Vagina (tissue), 2 donors: ENCODE measurements around the gene SIDT1.

Source experiments
- POLR2A ChIP-seq, 2 donors: fragments of 450-650 bp; IDR thresholded peaks; one replicate each; pipeline ENCODE4 v1.6.1; 2017; ENCODE audit warnings: antibody characterized with exemption in 2 of 2, mild to moderate bottlenecking in 2 of 2, moderate library complexity in 2 of 2
- TF ChIP-seq, protein P1 (sequence below), 3 experiments: fragments of 450-650 bp in 2 of 3; fragments of 200-600 bp in 1 of 3; sonication (generic) in 1 of 3; IDR thresholded peaks; one replicate each; pipeline ENCODE4 v1.5.1; 2017 to 2019; ENCODE audit warnings: antibody characterized with exemption in 3 of 3, mild to moderate bottlenecking in 2 of 3, moderate library complexity in 2 of 3

- TF ChIP-seq, protein P1, sequence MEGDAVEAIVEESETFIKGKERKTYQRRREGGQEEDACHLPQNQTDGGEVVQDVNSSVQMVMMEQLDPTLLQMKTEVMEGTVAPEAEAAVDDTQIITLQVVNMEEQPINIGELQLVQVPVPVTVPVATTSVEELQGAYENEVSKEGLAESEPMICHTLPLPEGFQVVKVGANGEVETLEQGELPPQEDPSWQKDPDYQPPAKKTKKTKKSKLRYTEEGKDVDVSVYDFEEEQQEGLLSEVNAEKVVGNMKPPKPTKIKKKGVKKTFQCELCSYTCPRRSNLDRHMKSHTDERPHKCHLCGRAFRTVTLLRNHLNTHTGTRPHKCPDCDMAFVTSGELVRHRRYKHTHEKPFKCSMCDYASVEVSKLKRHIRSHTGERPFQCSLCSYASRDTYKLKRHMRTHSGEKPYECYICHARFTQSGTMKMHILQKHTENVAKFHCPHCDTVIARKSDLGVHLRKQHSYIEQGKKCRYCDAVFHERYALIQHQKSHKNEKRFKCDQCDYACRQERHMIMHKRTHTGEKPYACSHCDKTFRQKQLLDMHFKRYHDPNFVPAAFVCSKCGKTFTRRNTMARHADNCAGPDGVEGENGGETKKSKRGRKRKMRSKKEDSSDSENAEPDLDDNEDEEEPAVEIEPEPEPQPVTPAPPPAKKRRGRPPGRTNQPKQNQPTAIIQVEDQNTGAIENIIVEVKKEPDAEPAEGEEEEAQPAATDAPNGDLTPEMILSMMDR (IDR thresholded peaks at IDR 0.05): no peak
- no peak for TF ChIP-seq POLR2A (IDR thresholded peaks at IDR 0.05)
These were observed 68.9 kb downstream of the SIDT1 start for GRCh38 chr3:113601240-113601639.
